ENCODE measurements around the gene LSAMP.

LSAMP gene

GRCh38 chr3:116432795-116433194 lies 12.5 kb downstream of the LSAMP start:
- no peak for DNase-seq (ENCODE audit: low read depth, low spot score)

GRCh38 chr3:116429479-116430269 lies 15.6 kb downstream of the LSAMP start:
- DNase-seq (ENCODE audit: low read depth, low spot score) = no peak

GRCh38 chr3:116426036-116426435 lies 19.3 kb downstream of the LSAMP start:
- DNase-seq (ENCODE audit: low read depth, low spot score) = no peak

- DNase-seq (ENCODE audit: low read depth, low spot score) = no peak
These were observed 20.2 kb downstream of the LSAMP start for GRCh38 chr3:116425126-116425525.

- no peak for DNase-seq (ENCODE audit: low read depth, low spot score)
These were observed 21.3 kb downstream of the LSAMP start for GRCh38 chr3:116423945-116424344.

- no peak for DNase-seq (ENCODE audit: low read depth, low spot score)
These were observed 21.9 kb downstream of the LSAMP start for GRCh38 chr3:116423374-116423773.

- no peak for DNase-seq (ENCODE audit: low read depth, low spot score)
These were observed 28.1 kb downstream of the LSAMP start for GRCh38 chr3:116417151-116417550.

- DNase-seq (ENCODE audit: low read depth, low spot score) = no peak
These were observed 32.0 kb downstream of the LSAMP start for GRCh38 chr3:116413319-116413718.

GRCh38 chr3:116408473-116408872 lies 36.8 kb downstream of the LSAMP start:
- DNase-seq (ENCODE audit: low read depth, low spot score) = no peak

GRCh38 chr3:116405231-116405630 lies 40.1 kb downstream of the LSAMP start:
- no peak for DNase-seq (ENCODE audit: low read depth, low spot score)

GRCh38 chr3:116399701-116400226 lies 45.5 kb downstream of the LSAMP start:
- no peak for DNase-seq (ENCODE audit: low read depth, low spot score)

GRCh38 chr3:116394365-116394764 lies 50.9 kb downstream of the LSAMP start:
- no peak for DNase-seq (ENCODE audit: low read depth, low spot score)

GRCh38 chr3:116393199-116393598 lies 52.1 kb downstream of the LSAMP start:
- DNase-seq (ENCODE audit: low read depth, low spot score) = no peak

GRCh38 chr3:116392291-116392690 lies 53.0 kb downstream of the LSAMP start:
- DNase-seq (ENCODE audit: low read depth, low spot score) = no peak

GRCh38 chr3:116391296-116392201 lies 53.7 kb downstream of the LSAMP start:
- DNase-seq (ENCODE audit: low read depth, low spot score) = no peak

GRCh38 chr3:116390318-116390717 lies 55.0 kb downstream of the LSAMP start:
- DNase-seq (ENCODE audit: low read depth, low spot score) = no peak

GRCh38 chr3:116388867-116389385 lies 56.4 kb downstream of the LSAMP start:
- no peak for DNase-seq (ENCODE audit: low read depth, low spot score)

- no peak for DNase-seq (ENCODE audit: low read depth, low spot score)
These were observed 59.1 kb downstream of the LSAMP start for GRCh38 chr3:116386168-116386567.

- no peak for DNase-seq (ENCODE audit: low read depth, low spot score)
These were observed 60.6 kb downstream of the LSAMP start for GRCh38 chr3:116384717-116385116.

GRCh38 chr3:116378077-116378476 lies 67.2 kb downstream of the LSAMP start:
- DNase-seq (ENCODE audit: low read depth, low spot score) = no peak

GRCh38 chr3:116374901-116375300 lies 70.4 kb downstream of the LSAMP start:
- no peak for DNase-seq (ENCODE audit: low read depth, low spot score)

GRCh38 chr3:116367761-116368395 lies 77.4 kb downstream of the LSAMP start:
- no peak for DNase-seq (ENCODE audit: low read depth, low spot score)

All from brain pericyte (primary cell).